Vagina (tissue), 2 donors: ENCODE data around the gene ERAL1. TPM values are rescaled to one million over a fixed set of nuclear protein-coding genes. Genes with fewer than 3 reads are reported as not detected.

ENCODE experiments used
- DNase-seq, 2 donors: peaks; one replicate each; pipeline ENCODE4 v3.0.0-alpha.2; 2017; ENCODE audit errors: extremely low spot score in 2 of 2
- H3K27ac ChIP-seq: fragments of 200-600 bp; sonication (generic); one replicate; pipeline ENCODE4 v1.5.1; 2019
- H3K27me3 ChIP-seq: fragments of 200-600 bp; sonication (generic); one replicate; pipeline ENCODE4 v1.5.1; 2019
- H3K36me3 ChIP-seq, 2 donors: fragments of 200-600 bp; sonication (generic); one replicate each; pipeline ENCODE4 v1.5.1; 2017 to 2019
- H3K4me1 ChIP-seq: fragments of 200-600 bp; sonication (generic); one replicate; pipeline ENCODE4 v1.5.1; 2019
- H3K4me3 ChIP-seq, 2 donors: fragments of 200-600 bp; sonication (generic); 1 replicate in 1 of 2; 2 replicates in 1 of 2; pipeline ENCODE4 v1.5.1; 2016 to 2019
- H3K9me3 ChIP-seq: fragments of 200-600 bp; sonication (generic); one replicate; pipeline ENCODE4 v1.5.1; 2019
- POLR2A ChIP-seq, 2 donors: fragments of 450-650 bp; IDR thresholded peaks; one replicate each; pipeline ENCODE4 v1.6.1; 2017; ENCODE audit warnings: antibody characterized with exemption in 2 of 2, mild to moderate bottlenecking in 2 of 2, moderate library complexity in 2 of 2
- POLR2AphosphoS5 ChIP-seq, 2 donors: sonication (generic); formaldehyde crosslinking; IDR thresholded peaks; one replicate each; pipeline ENCODE4 v1.9.0; 2017; ENCODE audit warnings: antibody characterized with exemption in 2 of 2, mild to moderate bottlenecking in 2 of 2, low read depth in 1 of 2; ENCODE audit not compliant: insufficient read depth in 1 of 2
- intact Hi-C: fragments of 100-400 bp; cut with DNase I; formaldehyde crosslinking; loops from one replicate; pipeline ENCODE4 v1.15.1; 2023
- total RNA-seq: library from RNA; depleted of rRNA; stranded (reverse); fragments of >200 nt; gene quantifications from one replicate; pipeline ENCODE4 v1.2.3, GENCODE V29; 2016
- TF ChIP-seq, protein P1 (sequence below), 3 experiments: fragments of 450-650 bp in 2 of 3; fragments of 200-600 bp in 1 of 3; sonication (generic) in 1 of 3; IDR thresholded peaks; one replicate each; pipeline ENCODE4 v1.5.1; 2017 to 2019; ENCODE audit warnings: antibody characterized with exemption in 3 of 3, mild to moderate bottlenecking in 2 of 3, moderate library complexity in 2 of 3

ERAL1 gene
- total RNA-seq, 1 donor from 2014 or later: 44.9 TPM

DNA sequence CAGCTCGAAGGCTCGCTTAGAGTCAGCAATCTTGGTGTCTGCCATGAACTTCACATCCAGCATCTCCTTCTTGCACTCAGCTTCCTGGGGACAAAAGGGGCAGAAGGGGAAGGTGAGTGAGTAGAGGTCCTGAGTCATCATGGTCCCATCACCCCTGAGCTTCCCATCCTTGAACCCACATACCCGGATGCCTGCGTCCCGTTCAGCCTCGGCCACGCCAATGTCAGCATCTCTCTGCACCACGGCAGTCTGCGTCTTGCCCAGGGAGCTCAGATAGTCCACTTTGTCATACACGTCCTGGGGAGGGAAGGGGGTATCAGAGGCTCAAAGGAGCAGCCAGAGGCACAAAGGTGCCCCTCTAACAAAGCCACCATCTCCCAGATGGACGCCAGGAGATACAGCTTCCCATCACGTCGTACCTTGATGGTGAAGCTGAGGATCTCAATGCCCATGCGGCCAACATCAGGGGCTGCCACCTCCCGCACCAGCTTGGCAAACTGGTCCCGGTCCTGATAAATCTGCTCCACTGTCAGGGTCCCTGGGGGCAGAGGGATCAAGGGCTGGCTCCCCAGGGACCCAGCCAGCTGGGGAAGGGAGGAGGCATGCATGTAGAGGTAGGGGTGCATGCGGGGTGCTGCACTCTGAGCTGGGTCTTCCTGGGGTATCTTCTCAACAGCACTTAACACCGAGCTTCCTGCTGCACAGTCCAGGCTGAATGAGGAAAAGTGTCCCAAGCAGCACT is 27.5 kb downstream of the ERAL1 start:
- intact Hi-C loops: no loop called here
- no peaks in the 10 kb centered on the region for H3K9me3 ChIP-seq

DNA sequence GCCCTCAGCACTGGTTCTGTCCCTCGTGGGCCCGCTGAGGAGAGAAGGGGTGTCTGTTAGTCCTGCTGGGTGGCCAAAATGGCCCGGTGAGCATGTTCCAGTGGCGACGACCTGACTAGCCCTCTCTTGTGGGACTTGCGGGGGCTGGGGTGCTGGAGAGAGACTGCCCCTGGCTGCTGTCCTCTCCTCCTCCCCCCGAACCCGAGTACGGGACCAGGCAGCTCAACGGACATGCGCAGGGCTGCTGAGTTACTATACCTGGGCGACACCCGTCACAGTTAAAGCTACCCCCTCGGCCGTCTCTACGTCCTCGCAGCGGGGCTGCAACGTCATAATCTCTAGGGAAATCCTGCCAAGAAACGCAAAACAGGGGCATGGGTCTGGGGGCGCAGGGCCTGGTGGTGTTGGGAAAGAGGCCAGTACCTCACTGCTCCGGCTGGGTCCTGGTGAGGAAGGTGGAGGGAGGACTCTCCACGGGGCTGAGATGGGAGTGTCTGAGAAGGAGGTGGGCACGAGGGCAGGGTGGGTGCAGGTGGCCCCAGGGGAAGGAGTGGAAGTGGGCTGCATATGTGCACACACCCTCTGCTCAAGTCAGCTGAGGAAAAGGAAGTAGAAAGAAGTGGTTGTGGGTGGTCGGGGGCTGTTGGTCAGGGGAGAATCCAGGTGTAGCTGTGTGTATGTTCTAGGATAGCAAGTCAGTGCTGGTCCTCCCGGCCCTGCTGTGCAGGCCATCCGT is 29.3 kb downstream of the ERAL1 start:
- Histone ChIP-seq H3K27ac (no peak overlapping the region), H3K4me3 (no peak overlapping the region), H3K4me1 (peaks cover 3% of the 10 kb centered on the region), H3K36me3 (peaks cover 0 to 67% of the 10 kb centered on the region in 2 donors), H3K27me3 (no peaks in the 10 kb centered on the region), H3K9me3 (no peaks in the 10 kb centered on the region)
- TF ChIP-seq POLR2A (IDR thresholded peaks at IDR 0.05) (no peak), POLR2AphosphoS5 (IDR thresholded peaks at IDR 0.05; ENCODE audit: insufficient read depth in 1 of 2, low read depth in 1 of 2) (no peak)
- TF ChIP-seq, protein P1, sequence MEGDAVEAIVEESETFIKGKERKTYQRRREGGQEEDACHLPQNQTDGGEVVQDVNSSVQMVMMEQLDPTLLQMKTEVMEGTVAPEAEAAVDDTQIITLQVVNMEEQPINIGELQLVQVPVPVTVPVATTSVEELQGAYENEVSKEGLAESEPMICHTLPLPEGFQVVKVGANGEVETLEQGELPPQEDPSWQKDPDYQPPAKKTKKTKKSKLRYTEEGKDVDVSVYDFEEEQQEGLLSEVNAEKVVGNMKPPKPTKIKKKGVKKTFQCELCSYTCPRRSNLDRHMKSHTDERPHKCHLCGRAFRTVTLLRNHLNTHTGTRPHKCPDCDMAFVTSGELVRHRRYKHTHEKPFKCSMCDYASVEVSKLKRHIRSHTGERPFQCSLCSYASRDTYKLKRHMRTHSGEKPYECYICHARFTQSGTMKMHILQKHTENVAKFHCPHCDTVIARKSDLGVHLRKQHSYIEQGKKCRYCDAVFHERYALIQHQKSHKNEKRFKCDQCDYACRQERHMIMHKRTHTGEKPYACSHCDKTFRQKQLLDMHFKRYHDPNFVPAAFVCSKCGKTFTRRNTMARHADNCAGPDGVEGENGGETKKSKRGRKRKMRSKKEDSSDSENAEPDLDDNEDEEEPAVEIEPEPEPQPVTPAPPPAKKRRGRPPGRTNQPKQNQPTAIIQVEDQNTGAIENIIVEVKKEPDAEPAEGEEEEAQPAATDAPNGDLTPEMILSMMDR (IDR thresholded peaks at IDR 0.05): no peak
- peak in 1 of 2 donors; percentile 93 for DNase-seq
- intact Hi-C loops: no loop called here

More for the DNA sequence above, 27.5 kb downstream of the ERAL1 start:
- TF ChIP-seq POLR2A (IDR thresholded peaks at IDR 0.05) (no peak), POLR2AphosphoS5 (IDR thresholded peaks at IDR 0.05; ENCODE audit: insufficient read depth in 1 of 2, low read depth in 1 of 2) (no peak)
- TF ChIP-seq, protein P1 (IDR thresholded peaks at IDR 0.05): no peak
- no peak for DNase-seq
- H3K36me3 ChIP-seq: peaks cover 0 to 63% of the 10 kb centered on the region in 2 donors
- H3K27ac ChIP-seq: no peak overlapping the region
- H3K4me1 ChIP-seq: no peaks in the 10 kb centered on the region
- H3K4me3 ChIP-seq: no peak overlapping the region
- no peaks in the 10 kb centered on the region for H3K27me3 ChIP-seq

DNA sequence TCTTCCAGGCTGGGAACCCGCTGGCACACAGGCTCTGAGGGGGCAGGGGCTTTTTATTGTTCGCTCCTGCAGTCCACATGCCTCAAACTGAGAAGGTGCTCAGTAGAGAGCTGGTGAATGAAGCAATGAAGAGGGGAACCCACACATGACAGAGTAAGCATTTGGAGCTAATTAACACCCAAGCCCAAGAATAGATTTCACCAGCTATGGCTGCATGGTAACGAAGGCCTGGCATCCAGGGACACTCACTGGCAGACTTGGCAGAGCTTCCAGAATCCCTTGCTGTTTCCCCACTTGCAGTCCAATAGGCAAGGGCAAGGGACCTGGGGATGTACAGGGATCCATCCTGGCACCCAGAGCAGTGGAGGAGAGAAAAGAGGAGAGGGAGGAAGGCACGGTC is 30.5 kb downstream of the ERAL1 start:
- DNase-seq: no peak
- no peaks in the 10 kb centered on the region for H3K9me3 ChIP-seq
- peaks cover 0 to 55% of the 10 kb centered on the region in 2 donors for H3K36me3 ChIP-seq
- no peak overlapping the region for H3K27ac ChIP-seq
- no peaks in the 10 kb centered on the region for H3K27me3 ChIP-seq
- H3K4me3 ChIP-seq: no peak overlapping the region
- TF ChIP-seq POLR2AphosphoS5 (IDR thresholded peaks at IDR 0.05; ENCODE audit: insufficient read depth in 1 of 2, low read depth in 1 of 2): no peak
- TF ChIP-seq POLR2A (IDR thresholded peaks at IDR 0.05): no peak
- intact Hi-C loops: no loop called here
- H3K4me1 ChIP-seq: peaks cover 10% of the 10 kb centered on the region

DNA sequence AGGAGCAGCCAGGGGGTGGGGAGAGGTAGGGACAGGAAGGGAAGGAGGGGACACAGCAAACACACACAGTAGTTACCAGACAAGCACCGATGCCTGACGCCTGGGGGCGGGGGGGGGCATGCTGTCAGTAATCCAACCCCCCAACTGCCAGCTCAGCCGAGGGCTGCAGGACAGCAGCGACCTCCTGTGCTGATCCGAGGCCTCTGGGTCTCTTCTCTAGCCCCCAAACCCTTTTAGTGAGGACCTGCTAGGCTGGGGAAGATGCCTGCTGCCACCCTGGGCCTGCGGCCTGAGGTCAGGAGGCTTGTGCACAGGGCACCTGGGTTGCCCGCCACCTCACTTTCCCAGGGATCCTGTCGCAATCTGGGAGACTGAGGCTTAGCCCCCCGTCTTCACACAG is 31.1 kb downstream of the ERAL1 start:
- no peak overlapping the region for H3K4me3 ChIP-seq
- peaks cover 0 to 49% of the 10 kb centered on the region in 2 donors for H3K36me3 ChIP-seq
- H3K9me3 ChIP-seq: no peaks in the 10 kb centered on the region
- intact Hi-C loops: no loop called here
- no peak for DNase-seq
- no peak overlapping the region for H3K27ac ChIP-seq
- no peak for TF ChIP-seq POLR2AphosphoS5 (IDR thresholded peaks at IDR 0.05; ENCODE audit: insufficient read depth in 1 of 2, low read depth in 1 of 2)
- TF ChIP-seq POLR2A (IDR thresholded peaks at IDR 0.05): no peak
- TF ChIP-seq, protein P1 (IDR thresholded peaks at IDR 0.05): no peak
- peaks cover 10% of the 10 kb centered on the region for H3K4me1 ChIP-seq
- no peaks in the 10 kb centered on the region for H3K27me3 ChIP-seq

DNA sequence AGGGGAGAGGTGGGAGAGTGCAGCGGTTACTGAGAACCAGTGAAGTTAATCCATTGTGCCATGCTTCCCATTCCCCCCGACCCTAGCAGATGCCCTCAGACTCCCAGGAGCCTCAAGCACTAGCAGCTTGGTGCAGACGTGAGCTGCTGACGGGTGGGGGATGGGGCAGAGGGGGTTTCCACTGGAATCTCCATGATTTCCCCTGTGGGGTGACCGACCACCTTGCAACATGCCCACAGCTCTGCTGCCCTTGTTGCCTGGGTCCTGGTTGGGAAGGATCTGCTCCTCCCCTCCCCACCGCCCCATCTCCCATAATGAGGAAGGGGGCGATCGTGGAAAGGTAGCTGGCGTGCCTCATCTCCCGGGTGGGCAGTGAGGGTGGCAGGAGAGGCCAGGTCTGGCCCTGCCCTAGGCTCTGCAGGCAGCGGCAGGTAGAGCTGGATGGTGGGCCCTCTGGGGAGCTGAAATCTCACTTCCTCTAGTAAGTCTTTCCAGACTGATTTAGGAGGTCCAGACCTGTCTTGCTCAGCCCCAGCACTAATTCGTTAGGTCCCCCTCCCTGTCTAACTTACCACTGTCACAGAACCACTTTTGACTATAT is 33.2 kb downstream of the ERAL1 start:
- Histone ChIP-seq H3K4me3 (no peak overlapping the region), H3K27me3 (no peaks in the 10 kb centered on the region), H3K9me3 (no peaks in the 10 kb centered on the region), H3K4me1 (peaks cover 18% of the 10 kb centered on the region), H3K36me3 (peaks cover 0 to 29% of the 10 kb centered on the region in 2 donors), H3K27ac (no peak overlapping the region)
- intact Hi-C loops: no loop called here
- TF ChIP-seq POLR2AphosphoS5 (IDR thresholded peaks at IDR 0.05; ENCODE audit: insufficient read depth in 1 of 2, low read depth in 1 of 2): no peak
- TF ChIP-seq, protein P1 (IDR thresholded peaks at IDR 0.05): no peak
- no peak for TF ChIP-seq POLR2A (IDR thresholded peaks at IDR 0.05)
- DNase-seq: no peak
